B cell (primary cell): Measurements from ENCODE around the gene CDADC1. TPM values are rescaled to one million over a fixed set of nuclear protein-coding genes. Genes with fewer than 3 reads are reported as not detected.
"Not testable (repeated sequence)": the region's sequence is repeated elsewhere in the genome, so short reads cannot be mapped to it uniquely, and the experiment has no call there.

Source experiments
- ATAC-seq: fragments of 200-7000 bp; cut with Tn5 transposase; one replicate; pipeline ENCODE4 v1.10.0; 2021; ENCODE audit warnings: low read depth, mild to moderate bottlenecking, moderate number of reproducible peaks, moderate library complexity
- CTCF ChIA-PET: fragments of 350-600 bp; sonication (Branson Sonifier 250); formaldehyde crosslinking; loops from one replicate; lab custom pipeline; 2021; ENCODE audit warnings: antibody characterized with exemption, inconsistent platforms; lab: Charles Lee
- POLR2A ChIA-PET: fragments of 350-600 bp; sonication (Branson Sonifier 250); formaldehyde crosslinking; loops from one replicate; lab custom pipeline; 2021; ENCODE audit warnings: antibody characterized with exemption; lab: Charles Lee
- DNase-seq: peaks from one replicate; pipeline ENCODE4 v3.0.0; 2013
- H2AFZ ChIP-seq: 2 replicates; pipeline ENCODE4 v1.6.1; 2012; ENCODE audit warnings: mild to moderate bottlenecking, low read depth, low read length; ENCODE audit not compliant: insufficient read depth, poor library complexity, severe bottlenecking
- H3K27ac ChIP-seq, 2 donors: 1 replicate in 1 of 2; 2 replicates in 1 of 2; pipeline ENCODE4 v1.5.1; 2012 to 2013; ENCODE audit warnings: low read length in 2 of 2, mild to moderate bottlenecking in 2 of 2, moderate library complexity in 1 of 2
- H3K27me3 ChIP-seq, 4 experiments: fragments of 200-600 bp in 1 of 4; sonication (generic) in 1 of 4; replicated peaks in 1 of 4; 1 replicate in 2 of 4; 2 replicates in 2 of 4; pipeline versions ENCODE4 v1.6.1 to v1.7.0; 2013 to 2016; ENCODE audit warnings: low read length in 3 of 4, mild to moderate bottlenecking in 2 of 4, mixed read lengths in 1 of 4, moderate library complexity in 1 of 4; ENCODE audit not compliant: insufficient read depth in 4 of 4, control insufficient read depth in 3 of 4; ENCODE audit errors: control extremely low read depth in 1 of 4
- H3K36me3 ChIP-seq, 2 experiments: replicated peaks in 1 of 2; 1 replicate in 1 of 2; 2 replicates in 1 of 2; pipeline versions ENCODE4 v1.6.1 to v1.7.1; 2013; ENCODE audit warnings: low read length in 1 of 2; ENCODE audit not compliant: insufficient read depth in 2 of 2, control insufficient read depth in 1 of 2; ENCODE audit errors: control extremely low read depth in 1 of 2, extremely low read depth in 1 of 2
- H3K4me1 ChIP-seq, 2 donors: fragments of 200-600 bp in 1 of 2; sonication (generic) in 1 of 2; 1 replicate in 1 of 2; 2 replicates in 1 of 2; pipeline versions ENCODE4 v1.5.1 to v1.6.1; 2013 to 2017; ENCODE audit warnings: low read length in 2 of 2; ENCODE audit not compliant: control insufficient read depth in 2 of 2, insufficient read depth in 2 of 2
- H3K4me2 ChIP-seq: replicated peaks from 2 replicates; pipeline ENCODE3; 2012; ENCODE audit warnings: mild to moderate bottlenecking, low read depth, low read length; ENCODE audit not compliant: poor library complexity, severe bottlenecking
- H3K4me3 ChIP-seq, 5 experiments: fragments of 200-600 bp in 1 of 5; sonication (generic) in 1 of 5; 1 replicate in 3 of 5; 2 replicates in 2 of 5; pipeline versions ENCODE4 v1.5.1 to v1.7.0; 2011 to 2016; ENCODE audit warnings: low read length in 4 of 5, mild to moderate bottlenecking in 4 of 5, low read depth in 2 of 5, control low read depth in 1 of 5, moderate library complexity in 1 of 5; ENCODE audit not compliant: insufficient read depth in 1 of 5; ENCODE audit errors: control extremely low read depth in 1 of 5, extremely low read depth in 1 of 5
- H3K79me2 ChIP-seq: fragments of 200-600 bp; sonication (generic); one replicate; pipeline ENCODE4 v1.6.0; 2016; ENCODE audit warnings: low read length; ENCODE audit not compliant: control insufficient read depth, insufficient read depth
- H3K9ac ChIP-seq: fragments of 200-600 bp; sonication (generic); 2 replicates; pipeline ENCODE4 v1.6.1; 2017; ENCODE audit warnings: mild to moderate bottlenecking, low read length, moderate library complexity
- H3K9me3 ChIP-seq, 3 donors: one replicate each; pipeline versions ENCODE4 v1.6.1 to v1.7.1; 2013; ENCODE audit warnings: low read length in 2 of 3; ENCODE audit not compliant: control insufficient read depth in 2 of 3, insufficient read depth in 1 of 3; ENCODE audit errors: control extremely low read depth in 1 of 3
- H4K20me1 ChIP-seq: 2 replicates; pipeline ENCODE4 v1.6.0; 2012; ENCODE audit warnings: mild to moderate bottlenecking, low read length; ENCODE audit not compliant: insufficient read depth, control insufficient read depth, poor library complexity, severe bottlenecking
- H3K27ac Mint-ChIP-seq: one replicate; pipeline ENCODE4 v1.8.0; 2021; ENCODE audit warnings: mixed read lengths
- H3K27me3 Mint-ChIP-seq: one replicate; pipeline ENCODE4 v1.8.0; 2021; ENCODE audit warnings: mixed read lengths
- H3K4me1 Mint-ChIP-seq: one replicate; pipeline ENCODE4 v1.8.0; 2021; ENCODE audit warnings: mixed read lengths
- H3K4me3 Mint-ChIP-seq: one replicate; pipeline ENCODE4 v1.8.0; 2021; ENCODE audit warnings: mixed read lengths
- H3K9me3 Mint-ChIP-seq: one replicate; pipeline ENCODE4 v1.8.0; 2022; ENCODE audit warnings: mixed read lengths; ENCODE audit not compliant: insufficient read depth
- EZH2 ChIP-seq: IDR thresholded peaks from 2 replicates; pipeline ENCODE4 v1.6.1; 2012; ENCODE audit warnings: borderline replicate concordance, low read depth, mild to moderate bottlenecking, moderate library complexity, low read length; ENCODE audit not compliant: insufficient read depth, poor library complexity, severe bottlenecking
- WGBS: methylation state at CpG from one replicate; pipeline ENCODE4 v1.1.5; 2013; ENCODE audit warnings: missing lambda C conversion rate; ENCODE audit not compliant: insufficient coverage; 5-methylcytosine and 5-hydroxymethylcytosine counted together
- intact Hi-C: fragments of 100-400 bp; cut with micrococcal nuclease; formaldehyde crosslinking; loops from one replicate; pipeline ENCODE4 v1.10.0; 2022
- polyA plus RNA-seq: library from polyadenylated mRNA; depleted of rRNA; stranded (reverse); fragments of >200 nt; gene quantifications from 2 replicates; pipeline ENCODE4 v1.2.3, GENCODE V29; 2012
- total RNA-seq, 2 donors: library from RNA; stranded (reverse); fragments of 120-200 nt in 1 of 2; gene quantifications; 1 replicate in 1 of 2; 2 replicates in 1 of 2; pipeline versions ENCODE4 v1.2.3 to v1.2.4, GENCODE V29; 2013 to 2022
- TF ChIP-seq, protein P1 (sequence below): fragments of 200-600 bp; IDR thresholded peaks from one replicate; pipeline ENCODE4 v1.8.0; 2022; ENCODE audit warnings: antibody characterized with exemption, mild to moderate bottlenecking

CDADC1 gene
- total and polyA plus RNA-seq, 2 donors (not counting 1 experiment from before 2014, with no cell fraction given): 3.0 to 14.5 TPM

DNA sequence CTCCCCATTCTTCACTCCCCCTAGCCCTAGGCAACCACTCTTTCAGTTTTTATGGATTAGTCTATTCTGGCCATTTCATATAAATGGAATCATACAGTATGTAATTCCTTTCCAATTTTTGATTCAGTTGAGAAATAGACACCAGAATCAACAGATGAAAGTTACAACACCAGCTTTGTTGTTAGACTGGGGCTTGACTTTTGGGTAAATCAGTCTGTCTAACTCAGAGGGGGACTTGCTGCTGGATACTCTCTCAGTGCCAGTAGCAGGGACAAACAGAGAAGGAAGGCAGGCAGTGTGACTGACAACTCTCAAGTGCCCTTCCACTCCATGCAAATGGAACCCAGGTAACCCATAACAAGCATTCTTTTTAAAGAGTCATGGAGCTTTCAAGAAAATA lies 40.7 kb downstream of the CDADC1 start:
- ChIA-PET POLR2A (no interaction called here), CTCF (interaction anchor here (1.1 kb wide), 1 partner anchor 8 kb away, joined by 3 read pairs; no protein-coding TSS in a partner anchor)
- no peaks in the 10 kb centered on the region for H3K27me3 ChIP-seq
- no peaks in the 10 kb centered on the region for H3K79me2 ChIP-seq
- Mint-ChIP-seq H3K27ac (no peak overlapping the region), H3K27me3 (no peaks in the 10 kb centered on the region), H3K4me3 (no peak overlapping the region), H3K4me1 (no peaks in the 10 kb centered on the region), H3K9me3 (no peaks in the 10 kb centered on the region)
- TF ChIP-seq, protein P1, sequence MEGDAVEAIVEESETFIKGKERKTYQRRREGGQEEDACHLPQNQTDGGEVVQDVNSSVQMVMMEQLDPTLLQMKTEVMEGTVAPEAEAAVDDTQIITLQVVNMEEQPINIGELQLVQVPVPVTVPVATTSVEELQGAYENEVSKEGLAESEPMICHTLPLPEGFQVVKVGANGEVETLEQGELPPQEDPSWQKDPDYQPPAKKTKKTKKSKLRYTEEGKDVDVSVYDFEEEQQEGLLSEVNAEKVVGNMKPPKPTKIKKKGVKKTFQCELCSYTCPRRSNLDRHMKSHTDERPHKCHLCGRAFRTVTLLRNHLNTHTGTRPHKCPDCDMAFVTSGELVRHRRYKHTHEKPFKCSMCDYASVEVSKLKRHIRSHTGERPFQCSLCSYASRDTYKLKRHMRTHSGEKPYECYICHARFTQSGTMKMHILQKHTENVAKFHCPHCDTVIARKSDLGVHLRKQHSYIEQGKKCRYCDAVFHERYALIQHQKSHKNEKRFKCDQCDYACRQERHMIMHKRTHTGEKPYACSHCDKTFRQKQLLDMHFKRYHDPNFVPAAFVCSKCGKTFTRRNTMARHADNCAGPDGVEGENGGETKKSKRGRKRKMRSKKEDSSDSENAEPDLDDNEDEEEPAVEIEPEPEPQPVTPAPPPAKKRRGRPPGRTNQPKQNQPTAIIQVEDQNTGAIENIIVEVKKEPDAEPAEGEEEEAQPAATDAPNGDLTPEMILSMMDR: no peak
- no peak for TF ChIP-seq EZH2
- H4K20me1 ChIP-seq: no peaks in the 10 kb centered on the region
- no peak overlapping the region for H3K27ac ChIP-seq
- H3K4me2 ChIP-seq: no peak overlapping the region
- H3K4me3 ChIP-seq: no peak overlapping the region
- DNase-seq (no peak), ATAC-seq (no peak)
- intact Hi-C loops: no loop called here
- no peak overlapping the region for H2AFZ ChIP-seq
- no peaks in the 10 kb centered on the region for H3K4me1 ChIP-seq
- no peak overlapping the region for H3K9ac ChIP-seq
- peaks cover 0 to 6% of the 10 kb centered on the region in 2 experiments for H3K36me3 ChIP-seq
- H3K9me3 ChIP-seq: no peaks in the 10 kb centered on the region

DNA sequence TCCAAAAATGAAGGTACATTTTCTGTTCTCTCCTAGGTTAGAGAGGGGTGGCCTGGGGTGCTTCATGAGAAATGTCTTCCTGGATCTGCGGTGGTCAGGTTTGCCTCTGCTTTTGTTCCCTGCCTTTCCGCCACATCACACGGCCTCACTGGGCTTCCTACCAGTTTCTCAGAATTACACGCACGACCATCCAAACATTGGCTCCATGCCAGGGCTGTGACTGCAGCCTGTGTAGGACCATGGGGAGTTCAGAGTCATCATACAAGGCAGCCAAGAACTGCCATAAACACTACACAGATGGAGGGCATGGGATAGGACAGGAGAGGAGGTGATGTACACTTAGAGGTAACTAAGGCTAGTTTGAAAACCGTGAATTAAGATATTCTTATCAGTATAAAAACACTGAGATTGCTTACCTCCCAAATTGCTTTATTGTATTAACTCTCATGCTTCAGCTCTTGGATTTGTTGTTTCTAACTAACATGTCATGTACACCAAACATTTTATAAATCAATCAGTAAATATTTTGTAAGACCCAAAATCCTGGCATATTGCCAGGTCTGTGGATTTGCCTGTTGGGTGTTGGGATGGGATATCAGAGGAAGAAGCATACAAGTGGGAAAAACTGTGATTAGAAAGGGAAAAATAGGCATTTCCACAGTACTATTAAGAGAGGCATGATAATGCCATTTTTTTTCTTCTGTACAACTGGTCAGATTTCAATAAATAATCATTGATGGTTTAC lies 45.2 kb downstream of the CDADC1 start:
- Histone ChIP-seq H3K4me3 (no peak overlapping the region), H3K4me1 (no peaks in the 10 kb centered on the region), H3K9me3 (no peaks in the 10 kb centered on the region), H3K27me3 (no peaks in the 10 kb centered on the region), H3K27ac (no peak overlapping the region), H3K9ac (no peak overlapping the region), H2AFZ (no peak overlapping the region), H4K20me1 (no peaks in the 10 kb centered on the region), H3K79me2 (no peaks in the 10 kb centered on the region), H3K4me2 (no peak overlapping the region), H3K36me3 (peaks cover 0 to 7% of the 10 kb centered on the region in 2 experiments)
- ATAC-seq (no peak), DNase-seq (no peak)
- intact Hi-C loops: no loop called here
- no peaks in the 10 kb centered on the region for H3K9me3 Mint-ChIP-seq
- POLR2A ChIA-PET: no interaction called here
- CTCF ChIA-PET: interaction anchor here (0.6 to 1.2 kb wide), 2 partner anchors 9 to 12 kb away, joined by 3 to 4 read pairs; no protein-coding TSS in a partner anchor
- TF ChIP-seq, protein P1: no peak
- TF ChIP-seq EZH2: no peak
- H3K27me3 Mint-ChIP-seq: no peaks in the 10 kb centered on the region
- whole genome bisulfite sequencing: 50% methylated on average over 3 of the region's 6 CpGs
- H3K27ac Mint-ChIP-seq: no peak overlapping the region
- H3K4me3 Mint-ChIP-seq: no peak overlapping the region
- peaks cover 3% of the 10 kb centered on the region for H3K4me1 Mint-ChIP-seq

DNA sequence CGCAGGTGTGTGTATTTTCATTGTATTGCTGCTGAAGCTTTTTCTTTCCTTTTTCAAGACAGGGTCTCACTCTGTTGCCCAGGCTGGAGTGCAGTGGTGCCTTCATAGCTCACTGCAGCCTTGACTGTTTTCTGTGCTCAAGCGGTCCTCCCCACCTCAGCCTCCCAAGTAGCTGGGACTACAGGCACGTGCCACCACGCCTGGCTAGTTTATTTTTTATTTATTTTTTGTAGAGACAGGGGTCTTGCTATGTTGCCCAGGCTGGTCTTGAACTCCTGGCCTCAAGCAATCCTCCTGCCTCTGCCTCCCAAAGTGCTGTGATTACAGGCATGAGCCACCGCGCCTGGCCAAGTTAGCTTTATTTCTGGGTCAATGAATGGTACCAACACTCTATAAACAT lies 47.0 kb downstream of the CDADC1 start:
- H3K79me2 ChIP-seq, H3K4me2 ChIP-seq, H3K27me3 ChIP-seq, ATAC-seq, H3K9me3 ChIP-seq, H3K27ac Mint-ChIP-seq, H3K27ac ChIP-seq, H3K36me3 ChIP-seq, H3K27me3 Mint-ChIP-seq, H2AFZ ChIP-seq, H3K4me1 Mint-ChIP-seq, H3K9ac ChIP-seq, H4K20me1 ChIP-seq, DNase-seq, H3K4me3 Mint-ChIP-seq, H3K4me1 ChIP-seq, H3K4me3 ChIP-seq, intact Hi-C loops, POLR2A ChIA-PET, H3K9me3 Mint-ChIP-seq: not testable (repeated sequence)
- 88% methylated on average over 1 of the region's 6 CpGs for WGBS
- CTCF ChIA-PET: interaction anchor here (0.6 to 4.1 kb wide), 6 partner anchors 9 to 312 kb away, joined by 3 to 15 read pairs (median 3); no protein-coding TSS in a partner anchor
